Neuronal stem cell (in vitro differentiated cells): ENCODE results near the gene PPARG.

Experiments used
- DNase-seq: peaks from one replicate; pipeline ENCODE4 v3.0.0-alpha.2; 2013; ENCODE audit warnings: low spot score
- H2AFZ ChIP-seq: one replicate; pipeline ENCODE4 v1.6.1; 2013; ENCODE audit warnings: mild to moderate bottlenecking, low read length, inconsistent platforms
- H2AK5ac ChIP-seq: 2 replicates; pipeline ENCODE4 v1.6.1; 2013; ENCODE audit warnings: low read depth, mild to moderate bottlenecking, inconsistent platforms, low read length, moderate library complexity, mixed read lengths
- H2BK120ac ChIP-seq: 2 replicates; pipeline ENCODE4 v1.6.1; 2013; ENCODE audit warnings: low read depth, mild to moderate bottlenecking, inconsistent platforms, low read length, moderate library complexity, mixed read lengths
- H2BK12ac ChIP-seq: one replicate; pipeline ENCODE4 v1.6.1; 2013; ENCODE audit warnings: low read length, inconsistent platforms
- H2BK15ac ChIP-seq: 2 replicates; pipeline ENCODE4 v1.6.1; 2013; ENCODE audit warnings: mild to moderate bottlenecking, low read length, inconsistent platforms, mixed read lengths
- H2BK5ac ChIP-seq: one replicate; pipeline ENCODE4 v1.6.1; 2013; ENCODE audit warnings: inconsistent platforms, mild to moderate bottlenecking, low read length, moderate library complexity
- H3K14ac ChIP-seq: one replicate; pipeline ENCODE4 v1.6.1; 2013; ENCODE audit warnings: low read length, inconsistent platforms
- H3K18ac ChIP-seq: 2 replicates; pipeline ENCODE4 v1.6.1; 2013; ENCODE audit warnings: low read length, inconsistent platforms
- H3K23ac ChIP-seq: 2 replicates; pipeline ENCODE4 v1.6.1; 2013; ENCODE audit warnings: low read depth, mild to moderate bottlenecking, mixed read lengths, low read length, inconsistent platforms; ENCODE audit not compliant: poor library complexity
- H3K27ac ChIP-seq: replicated peaks from 3 replicates; pipeline ENCODE4 v1.5.1; 2013; ENCODE audit warnings: low read length, inconsistent platforms
- H3K27me3 ChIP-seq, 3 experiments: 2 replicates each; pipeline ENCODE4 v1.6.1; 2013; ENCODE audit warnings: low read length in 3 of 3, mild to moderate bottlenecking in 2 of 3, inconsistent platforms in 1 of 3, low read depth in 1 of 3, mixed read lengths in 1 of 3, moderate library complexity in 1 of 3; ENCODE audit not compliant: control insufficient read depth in 3 of 3, insufficient read depth in 3 of 3
- H3K36me3 ChIP-seq, 2 donors: replicated peaks in 1 of 2; 2 replicates each; pipeline ENCODE4 v1.6.1; 2013; ENCODE audit warnings: low read length in 2 of 2; ENCODE audit not compliant: control insufficient read depth in 2 of 2, insufficient read depth in 2 of 2
- H3K4ac ChIP-seq: 2 replicates; pipeline ENCODE4 v1.6.1; 2013; ENCODE audit warnings: inconsistent platforms, mild to moderate bottlenecking, low read length, moderate library complexity
- H3K4me1 ChIP-seq, 2 donors: 1 replicate in 1 of 2; 2 replicates in 1 of 2; pipeline ENCODE4 v1.6.1; 2013; ENCODE audit warnings: low read length in 2 of 2, low read depth in 1 of 2; ENCODE audit not compliant: control insufficient read depth in 2 of 2, insufficient read depth in 1 of 2
- H3K4me2 ChIP-seq: one replicate; pipeline ENCODE4 v1.6.1; 2013; ENCODE audit warnings: mild to moderate bottlenecking, low read length, inconsistent platforms; ENCODE audit not compliant: insufficient read depth, poor library complexity, severe bottlenecking
- H3K4me3 ChIP-seq, 2 donors: 2 replicates each; pipeline ENCODE4 v1.5.1; 2013; ENCODE audit warnings: low read length in 2 of 2, mild to moderate bottlenecking in 2 of 2, inconsistent platforms in 1 of 2, moderate library complexity in 1 of 2
- H3K79me1 ChIP-seq: one replicate; pipeline ENCODE4 v1.6.1; 2013; ENCODE audit warnings: low read depth, mild to moderate bottlenecking, inconsistent platforms, low read length, moderate library complexity
- H3K9ac ChIP-seq: one replicate; pipeline ENCODE4 v1.6.1; 2013; ENCODE audit warnings: mild to moderate bottlenecking, low read depth, low read length, inconsistent platforms; ENCODE audit not compliant: poor library complexity
- H3K9me3 ChIP-seq, 2 donors: replicated peaks in 1 of 2; 2 replicates each; pipeline versions ENCODE3 to v1.6.1; 2013; ENCODE audit warnings: low read length in 2 of 2, mild to moderate bottlenecking in 2 of 2, inconsistent platforms in 1 of 2, low read depth in 1 of 2, mixed read lengths in 1 of 2, moderate library complexity in 1 of 2; ENCODE audit not compliant: control insufficient read depth in 2 of 2, insufficient read depth in 1 of 2
- H4K8ac ChIP-seq: one replicate; pipeline ENCODE4 v1.6.1; 2013; ENCODE audit warnings: low read depth, mild to moderate bottlenecking, inconsistent platforms, low read length, moderate library complexity
- H4K91ac ChIP-seq: one replicate; pipeline ENCODE4 v1.6.1; 2013; ENCODE audit warnings: low read length, low read depth, mild to moderate bottlenecking, inconsistent platforms; ENCODE audit not compliant: poor library complexity
- WGBS, 2 donors: extraction: QIAGEN DNeasy Blood & Tissue Kit; methylation state at CpG; one replicate each; pipeline ENCODE4 v1.1.7; 2013; ENCODE audit warnings: missing lambda C conversion rate in 2 of 2, mixed read lengths in 1 of 2; ENCODE audit not compliant: insufficient read length in 2 of 2, insufficient replicate concordance in 1 of 2; ENCODE audit errors: extremely low coverage in 2 of 2; 5-methylcytosine and 5-hydroxymethylcytosine counted together

PPARG gene

DNA sequence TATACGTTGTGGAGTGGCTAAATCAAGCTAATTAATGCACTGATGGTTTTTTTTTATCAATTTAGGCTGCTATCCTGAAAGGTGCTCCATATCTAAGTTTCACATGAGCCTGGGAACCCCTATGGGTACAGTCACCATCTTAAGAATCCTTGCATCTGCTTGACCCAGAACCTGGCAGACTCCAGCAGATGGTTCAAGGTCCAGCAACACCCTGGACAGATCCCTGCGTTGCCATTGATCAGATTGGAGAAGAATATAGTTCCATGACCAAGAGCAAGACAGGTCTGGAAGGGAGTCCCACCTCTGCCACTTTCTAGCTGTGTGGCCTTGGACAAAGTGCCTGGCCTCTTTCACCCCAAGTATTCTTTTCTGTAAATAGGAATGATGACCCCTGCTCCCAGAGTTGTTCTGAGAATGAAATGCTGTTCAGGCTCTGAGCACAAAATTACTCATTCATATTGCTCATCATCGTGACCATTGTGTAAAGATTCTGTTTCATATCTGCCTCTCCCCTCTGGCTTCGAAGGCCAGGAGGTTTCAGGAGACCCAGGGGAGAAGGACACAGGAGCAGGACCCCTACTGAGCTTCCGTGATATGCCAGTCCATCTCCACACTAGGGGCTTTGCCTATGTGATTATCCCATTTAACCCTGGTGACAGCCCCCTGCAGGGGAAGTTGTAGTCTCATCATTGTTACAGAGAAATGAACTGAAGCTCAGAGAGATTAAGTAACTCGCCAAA is 165.4 kb downstream of the PPARG start:
- no peak overlapping the region for H3K4me3 ChIP-seq
- no peak overlapping the region for H3K27ac ChIP-seq
- no peak overlapping the region for H3K14ac ChIP-seq
- no peak overlapping the region for H3K9ac ChIP-seq
- no peak overlapping the region for H2BK12ac ChIP-seq
- no peak overlapping the region for H3K4ac ChIP-seq
- H3K79me1 ChIP-seq: no peaks in the 10 kb centered on the region
- H2AK5ac ChIP-seq: no peak overlapping the region
- peaks cover 0 to 2% of the 10 kb centered on the region in 2 donors for H3K9me3 ChIP-seq
- DNase-seq: no peak
- H2BK15ac ChIP-seq: no peak overlapping the region
- no peaks in the 10 kb centered on the region for H3K36me3 ChIP-seq
- H2BK5ac ChIP-seq: no peak overlapping the region
- no peak overlapping the region for H4K8ac ChIP-seq
- H3K4me1 ChIP-seq: peaks cover 0 to 9% of the 10 kb centered on the region in 2 donors
- no peak overlapping the region for H2AFZ ChIP-seq
- no peak overlapping the region for H4K91ac ChIP-seq
- no peak overlapping the region for H3K18ac ChIP-seq
- H2BK120ac ChIP-seq: no peak overlapping the region
- WGBS, 2 donors: no CpG with 5 or more reads among the region's 6 CpGs
- H3K23ac ChIP-seq: no peak overlapping the region
- H3K27me3 ChIP-seq: peaks cover 0 to 6% (median 0%) of the 10 kb centered on the region in 3 experiments
- no peak overlapping the region for H3K4me2 ChIP-seq

DNA sequence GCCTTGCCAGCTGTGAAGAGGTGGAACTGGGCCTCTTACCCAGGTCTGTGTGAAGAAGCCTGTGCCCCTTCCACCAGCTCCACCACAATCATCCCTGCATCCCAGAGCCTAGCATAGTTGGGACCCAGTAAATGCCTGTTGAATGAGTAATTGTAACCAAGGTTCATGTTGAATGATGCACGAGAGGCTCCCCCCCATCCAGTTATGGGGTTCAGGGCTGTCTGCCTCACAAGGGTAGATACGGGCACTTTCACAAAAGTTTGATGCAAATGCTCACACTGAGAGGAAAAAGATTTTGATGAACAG is 165.9 kb downstream of the PPARG start:
- no peak overlapping the region for H3K4ac ChIP-seq
- no peaks in the 10 kb centered on the region for H3K79me1 ChIP-seq
- H2AFZ ChIP-seq: no peak overlapping the region
- no peak overlapping the region for H4K8ac ChIP-seq
- H4K91ac ChIP-seq: no peak overlapping the region
- H3K36me3 ChIP-seq: no peaks in the 10 kb centered on the region
- no peak overlapping the region for H3K9ac ChIP-seq
- no peak for DNase-seq
- no peak overlapping the region for H3K27ac ChIP-seq
- peak overlapping the region; percentile 5 for H3K14ac ChIP-seq
- no peak overlapping the region for H2BK120ac ChIP-seq
- H3K4me2 ChIP-seq: no peak overlapping the region
- H3K4me3 ChIP-seq: no peak overlapping the region
- H3K4me1 ChIP-seq: peaks cover 0 to 9% of the 10 kb centered on the region in 2 donors
- no peak overlapping the region for H2BK5ac ChIP-seq
- H2BK15ac ChIP-seq: no peak overlapping the region
- no peak overlapping the region for H2BK12ac ChIP-seq
- H3K27me3 ChIP-seq: peaks cover 0 to 6% (median 0%) of the 10 kb centered on the region in 3 experiments
- WGBS, 2 donors: no CpG with 5 or more reads among the region's 2 CpGs
- H2AK5ac ChIP-seq: no peak overlapping the region
- H3K9me3 ChIP-seq: peaks cover 0 to 2% of the 10 kb centered on the region in 2 donors
- H3K18ac ChIP-seq: no peak overlapping the region
- no peak overlapping the region for H3K23ac ChIP-seq

DNA sequence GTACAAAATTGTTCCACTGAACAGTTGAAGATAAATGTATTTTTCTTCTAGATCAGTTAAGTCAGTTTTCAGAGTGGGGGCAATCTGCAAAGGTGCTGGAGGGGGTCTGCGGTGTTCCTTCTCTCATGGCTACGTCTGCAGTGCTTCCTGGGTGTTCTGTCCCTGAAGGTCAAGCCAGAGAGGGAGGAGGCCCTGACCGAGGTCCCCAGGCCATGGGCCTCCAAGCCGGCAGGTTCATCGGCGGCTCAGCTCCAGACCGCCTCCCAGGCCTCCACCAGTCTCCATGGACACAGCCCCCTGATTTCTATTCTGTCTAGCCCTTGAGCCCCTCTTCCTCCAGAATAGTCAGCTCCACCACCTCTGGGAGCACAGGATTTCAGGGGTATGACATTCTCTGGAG is 166.9 kb downstream of the PPARG start:
- Histone ChIP-seq H3K79me1 (no peaks in the 10 kb centered on the region), H2AK5ac (no peak overlapping the region), H2BK120ac (no peak overlapping the region), H3K18ac (no peak overlapping the region), H4K91ac (no peak overlapping the region), H2BK15ac (no peak overlapping the region), H2AFZ (no peak overlapping the region), H3K23ac (no peak overlapping the region), H3K9me3 (peaks cover 0 to 2% of the 10 kb centered on the region in 2 donors), H3K14ac (no peak overlapping the region), H3K9ac (no peak overlapping the region), H2BK12ac (no peak overlapping the region), H3K27ac (no peak overlapping the region), H4K8ac (no peak overlapping the region), H3K36me3 (no peaks in the 10 kb centered on the region), H3K4me1 (peaks cover 0 to 9% of the 10 kb centered on the region in 2 donors), H3K4me2 (no peak overlapping the region), H2BK5ac (no peak overlapping the region), H3K27me3 (peaks cover 0 to 6% (median 0%) of the 10 kb centered on the region in 3 experiments), H3K4me3 (no peak overlapping the region), H3K4ac (no peak overlapping the region)
- DNase-seq: no peak
- no CpG with 5 or more reads among the region's 7 CpGs for WGBS, 2 donors

DNA sequence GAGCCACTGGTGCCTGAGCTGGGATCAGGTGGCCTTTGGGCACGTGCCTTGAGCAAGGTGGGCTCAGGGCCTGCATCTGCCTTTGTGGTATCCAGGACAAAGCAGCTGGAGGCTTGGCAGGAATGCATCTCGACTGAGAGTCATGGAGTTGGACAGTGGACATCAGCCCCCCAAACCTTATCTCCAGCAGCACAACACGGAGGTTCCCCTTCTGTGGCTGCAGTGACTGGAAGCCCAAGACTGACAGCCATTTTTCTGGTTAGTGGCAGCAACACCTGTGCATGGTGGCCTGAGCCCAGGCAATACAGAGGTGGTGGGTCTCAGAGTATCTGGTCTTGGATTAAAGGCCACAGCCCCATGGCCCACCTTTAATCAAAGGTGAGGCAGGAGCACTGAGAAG is 167.6 kb downstream of the PPARG start:
- no peak overlapping the region for H3K18ac ChIP-seq
- no peak overlapping the region for H2BK15ac ChIP-seq
- H3K79me1 ChIP-seq: no peaks in the 10 kb centered on the region
- H3K4me3 ChIP-seq: no peak overlapping the region
- no peak overlapping the region for H3K14ac ChIP-seq
- no peak overlapping the region for H3K9ac ChIP-seq
- peaks cover 0 to 6% (median 0%) of the 10 kb centered on the region in 3 experiments for H3K27me3 ChIP-seq
- H3K23ac ChIP-seq: no peak overlapping the region
- no peak for DNase-seq
- H3K27ac ChIP-seq: no peak overlapping the region
- no peaks in the 10 kb centered on the region for H3K36me3 ChIP-seq
- H2AK5ac ChIP-seq: no peak overlapping the region
- no peak overlapping the region for H2AFZ ChIP-seq
- H4K91ac ChIP-seq: no peak overlapping the region
- no peak overlapping the region for H2BK120ac ChIP-seq
- H2BK5ac ChIP-seq: no peak overlapping the region
- no CpG with 5 or more reads among the region's 3 CpGs for WGBS, 2 donors
- no peak overlapping the region for H4K8ac ChIP-seq
- no peak overlapping the region for H3K4me2 ChIP-seq
- H3K4me1 ChIP-seq: peaks cover 0 to 9% of the 10 kb centered on the region in 2 donors
- no peak overlapping the region for H3K4ac ChIP-seq
- no peak overlapping the region for H2BK12ac ChIP-seq
- peaks cover 0 to 2% of the 10 kb centered on the region in 2 donors for H3K9me3 ChIP-seq
